ENCODE results near the gene MTHFD2L.
"Not testable (repeated sequence)": the region's sequence is repeated elsewhere in the genome, so short reads cannot be mapped to it uniquely, and the experiment has no call there.

The MTHFD2L gene

DNA sequence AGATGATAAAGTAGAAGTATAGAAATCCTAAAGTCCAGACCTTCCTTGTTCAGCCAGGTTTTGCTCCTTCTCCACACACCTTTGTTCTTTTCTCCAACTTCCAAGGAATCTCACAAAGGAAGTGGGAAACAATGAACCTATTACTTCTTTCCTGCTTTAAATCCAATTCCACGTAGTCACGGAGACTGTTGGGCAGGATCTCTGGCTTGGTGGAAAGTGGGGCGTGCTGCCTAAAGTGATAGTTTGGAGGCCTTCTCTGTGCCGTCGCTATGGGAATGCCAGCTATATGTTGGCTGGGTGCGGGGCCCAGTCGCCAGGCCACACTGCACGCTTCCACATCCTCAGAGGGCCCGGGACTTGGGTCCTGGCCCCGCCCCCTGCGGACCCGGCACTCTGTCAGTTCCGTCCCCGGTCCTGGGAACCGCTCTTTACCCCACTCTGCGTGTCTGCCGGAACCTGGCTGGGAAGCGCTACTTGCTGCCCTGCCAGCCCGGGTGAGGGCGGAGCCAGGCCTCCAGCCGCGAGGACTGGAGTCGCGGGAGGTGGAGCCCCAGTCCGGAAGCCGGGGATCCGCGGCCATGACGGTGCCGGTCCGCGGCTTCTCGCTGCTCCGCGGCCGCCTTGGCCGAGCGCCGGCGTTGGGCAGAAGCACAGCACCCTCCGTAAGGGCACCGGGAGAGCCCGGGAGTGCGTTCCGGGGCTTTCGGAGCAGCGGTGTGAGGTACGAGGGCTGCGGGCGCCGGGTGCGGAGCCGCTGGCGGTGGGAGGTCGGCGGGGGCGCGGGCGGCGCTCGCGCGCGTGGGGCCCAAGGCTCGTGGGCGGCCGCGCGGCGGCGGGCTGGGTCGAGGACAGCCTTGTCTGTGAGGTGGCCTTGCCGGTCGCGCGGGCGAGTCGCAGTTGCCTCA is at the start of gene MTHFD2L:
Gene MTHFD2L, plus strand, starts transcription at position 558 of the 905 bp plus-strand sequence. Its CDS starts 21 bp downstream, at position 579.
- peak; percentile 98 for DNase-seq

DNA sequence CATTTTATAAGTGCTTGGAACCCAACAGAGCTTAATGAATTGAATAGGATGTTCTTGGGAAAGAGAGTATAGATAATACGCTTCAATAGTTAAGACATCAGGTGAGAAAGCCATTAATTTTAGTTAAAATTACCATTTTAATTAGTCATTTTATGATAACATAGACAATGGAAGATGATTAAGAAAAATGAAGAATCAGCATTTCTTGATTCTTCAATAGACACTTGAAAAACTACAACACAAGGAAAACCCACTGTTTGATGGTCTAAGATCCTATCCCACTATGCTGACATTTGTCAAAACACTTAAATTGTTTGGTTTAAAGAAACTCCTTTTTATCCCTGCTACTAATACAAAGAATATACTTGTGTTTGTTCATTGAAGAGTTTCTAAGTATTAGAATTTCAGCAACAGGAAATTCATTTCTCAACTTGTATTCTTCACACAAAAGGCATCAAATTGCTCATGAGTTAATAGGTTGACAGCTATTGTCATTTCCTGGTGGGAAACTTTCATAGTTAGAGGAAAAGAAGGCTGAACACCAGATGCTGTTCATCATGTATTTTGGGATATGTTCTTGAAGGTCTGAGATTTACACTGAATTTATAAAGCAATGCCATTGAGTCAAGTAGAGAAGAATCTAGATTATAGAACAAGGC is 49.3 kb upstream of the MTHFD2L start:
- DNase-seq, result no peak

DNA sequence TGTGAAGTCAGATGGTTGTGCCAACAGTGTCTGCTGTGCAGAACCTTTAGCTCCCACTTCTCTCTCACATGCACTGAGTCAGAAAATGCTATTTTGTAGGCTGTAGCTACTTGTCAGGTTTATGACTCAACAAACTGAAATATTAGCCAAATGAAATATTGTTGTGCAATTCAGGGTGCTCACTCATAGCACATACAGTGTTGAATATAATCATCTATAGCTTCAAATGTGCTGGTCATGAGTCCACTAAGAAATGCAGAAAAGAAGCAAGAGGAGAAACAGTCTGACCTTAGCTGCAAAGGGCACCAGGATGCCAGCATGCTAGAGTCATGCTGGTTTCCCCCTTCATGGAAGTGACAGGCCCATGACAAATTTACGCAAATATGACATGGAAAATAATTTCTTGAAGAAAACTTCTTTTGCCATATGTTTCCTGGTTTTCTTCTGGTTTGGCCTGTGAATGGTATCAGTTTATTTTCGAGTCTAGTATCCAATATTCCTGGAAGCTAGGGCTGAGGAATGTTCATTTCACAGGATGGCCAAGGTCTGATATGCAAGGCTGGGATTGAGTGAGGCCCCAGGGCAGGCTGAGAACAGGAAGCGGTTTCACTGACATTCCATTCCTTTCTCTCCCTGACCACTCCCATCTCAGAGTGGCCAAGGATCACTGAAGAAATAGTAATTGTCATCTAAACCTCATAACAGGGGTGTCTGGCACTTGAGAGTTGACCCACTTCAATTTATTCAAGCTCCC is 48.6 kb upstream of the MTHFD2L start:
- peak; percentile 37 for DNase-seq

DNA sequence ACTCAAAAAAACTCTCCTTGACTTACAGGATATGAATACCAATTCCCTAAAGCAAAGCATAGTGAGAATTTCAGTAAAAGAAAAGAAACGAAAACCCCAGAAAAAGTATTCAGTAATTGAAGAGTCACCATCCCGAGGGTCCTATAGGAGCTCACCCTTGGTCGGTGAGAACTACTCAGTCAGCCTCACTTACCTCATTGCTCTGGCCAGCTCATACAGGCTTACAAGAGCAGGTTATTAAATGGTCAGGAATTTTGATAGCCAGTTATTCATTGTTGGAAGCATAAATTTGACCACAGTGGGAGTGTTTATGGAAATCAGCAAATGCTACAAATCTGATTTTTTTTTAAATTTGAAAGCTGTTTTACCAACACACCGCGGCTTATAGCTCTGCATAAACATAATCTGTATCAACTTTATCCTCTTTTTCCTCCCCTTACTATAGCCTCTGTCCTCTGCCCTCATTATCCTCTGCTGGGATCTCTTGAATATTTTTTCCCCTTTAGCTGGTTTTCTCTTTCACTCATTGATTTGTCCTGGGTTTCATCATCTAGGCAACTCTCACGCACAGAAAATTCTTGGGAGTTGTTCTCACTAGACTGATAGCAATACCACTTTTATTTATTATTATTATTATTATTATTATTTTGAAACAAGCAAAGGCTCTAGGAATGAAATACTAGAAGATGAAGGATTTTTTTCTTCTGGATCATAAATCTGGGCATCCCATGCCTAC is 47.9 kb upstream of the MTHFD2L start:
- no peak for DNase-seq

DNA sequence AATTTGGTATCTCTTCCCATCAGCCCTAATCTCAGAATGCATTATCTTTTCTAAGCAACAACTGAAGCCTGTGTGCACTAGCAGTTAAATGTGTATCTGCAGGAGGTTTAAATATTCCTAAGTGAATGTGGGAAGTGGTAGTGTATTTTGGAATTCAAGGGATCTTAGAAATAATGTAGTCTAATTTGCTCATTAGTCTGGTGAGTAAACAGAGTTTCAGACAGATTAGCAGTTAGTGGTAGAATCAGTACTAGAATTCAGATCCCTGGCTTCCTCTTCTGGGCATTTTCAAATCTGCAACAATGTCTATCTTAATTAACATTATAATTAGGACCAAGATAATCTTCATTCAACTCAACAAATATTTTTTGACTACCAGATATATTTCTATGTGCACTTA is 47.2 kb upstream of the MTHFD2L start:
- no peak for DNase-seq

DNA sequence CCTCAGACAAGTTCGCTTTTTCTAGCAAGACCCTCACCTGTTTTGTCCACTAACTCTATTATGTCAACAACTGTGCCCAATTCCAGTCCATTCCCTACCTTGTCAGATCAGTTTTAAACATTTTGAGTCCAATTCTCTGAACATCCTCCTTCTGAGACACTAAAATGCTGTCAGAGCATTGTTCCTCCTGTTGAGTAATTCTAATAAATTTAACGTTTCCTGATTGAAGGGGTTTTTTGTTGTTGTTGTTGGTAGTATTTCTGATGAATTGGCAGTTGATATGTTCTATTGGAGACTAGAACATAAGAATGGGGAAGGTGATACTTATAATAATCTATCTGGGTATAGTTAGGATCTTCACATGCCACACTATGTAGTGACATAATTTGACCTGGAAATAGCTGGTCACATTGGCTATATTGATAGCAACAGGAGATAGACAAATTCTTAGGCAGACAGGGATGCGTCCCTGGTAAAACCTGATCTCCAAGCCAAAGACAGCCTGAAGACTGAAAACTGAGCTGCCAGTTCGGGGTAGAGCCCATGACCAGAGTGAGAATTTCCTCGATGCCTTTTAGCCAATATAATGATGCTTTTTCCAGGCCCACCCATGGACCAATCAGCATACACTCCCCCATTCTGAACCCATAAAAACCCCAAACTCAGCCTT is 46.5 kb upstream of the MTHFD2L start:
- no peak for DNase-seq

DNA sequence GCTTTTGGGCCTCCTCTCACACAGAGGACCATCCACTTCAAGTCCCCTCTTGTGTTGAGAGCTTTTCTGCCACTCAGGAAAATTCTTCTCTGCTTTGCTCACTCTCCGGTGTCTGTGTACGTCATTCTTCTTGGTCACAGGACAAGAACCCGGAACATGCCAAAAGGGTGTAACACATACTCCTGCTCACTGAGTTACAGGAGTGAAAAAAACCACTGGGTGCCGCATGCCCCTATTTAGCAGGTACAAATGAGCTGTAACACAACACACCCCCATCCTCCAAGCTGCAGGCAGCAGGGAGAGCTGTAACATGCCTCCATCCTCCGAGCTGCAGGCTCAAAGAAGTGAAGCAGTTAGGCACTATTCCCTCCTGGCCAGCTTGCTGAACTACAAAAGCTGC is 45.9 kb upstream of the MTHFD2L start:
- DNase-seq, result no peak

DNA sequence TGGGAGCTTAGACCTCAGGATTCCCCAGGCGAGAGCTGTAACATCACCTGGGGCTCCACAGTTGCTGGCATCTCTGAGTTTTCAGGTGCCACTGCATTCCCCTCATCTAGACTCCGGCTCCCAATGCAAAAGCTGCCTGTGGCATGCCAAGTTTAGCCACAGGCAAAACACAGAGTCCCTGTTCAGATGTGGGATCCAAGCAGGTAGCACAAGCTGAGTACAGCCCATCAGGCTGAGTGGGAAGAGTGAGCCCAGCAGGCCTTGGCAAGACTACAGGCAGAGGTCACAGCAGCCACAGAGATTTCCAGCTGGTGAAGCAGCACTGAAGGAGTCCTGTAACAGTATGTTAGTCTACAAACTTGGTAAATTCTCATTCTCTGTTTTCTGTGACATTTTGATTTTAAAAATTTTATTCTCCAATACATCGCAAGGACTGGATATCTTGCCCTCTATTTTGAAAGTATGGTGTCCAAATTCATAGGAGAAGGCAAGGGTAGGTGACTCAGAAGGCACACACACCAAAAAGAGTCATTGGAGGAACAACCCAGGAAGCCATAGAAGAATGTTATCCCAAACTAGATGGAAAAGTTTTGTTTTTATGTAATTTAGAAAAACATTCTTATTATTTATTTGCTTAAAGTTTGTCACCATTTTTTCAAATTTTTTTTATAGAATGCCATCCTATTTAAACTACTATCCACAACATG is 45.4 kb upstream of the MTHFD2L start:
- DNase-seq, result no peak

DNA sequence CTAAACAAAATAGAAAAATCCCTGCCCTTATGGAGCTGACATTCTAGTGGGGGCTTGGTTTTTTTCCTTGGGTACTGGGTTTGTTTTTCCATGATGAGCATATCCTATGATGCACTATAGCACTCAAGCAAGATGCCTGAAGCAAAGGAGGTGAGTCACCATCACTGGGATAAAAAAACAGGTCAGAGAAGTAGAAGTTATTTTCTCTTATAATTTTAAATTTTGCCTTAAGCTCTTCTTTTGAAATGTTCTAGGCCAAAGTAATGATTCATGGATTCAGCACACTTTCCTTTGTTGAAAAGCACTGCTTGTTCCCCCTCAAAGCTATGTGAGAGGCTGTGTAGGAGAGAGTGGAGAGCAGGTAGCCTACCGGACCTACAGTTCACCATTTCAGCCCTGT is 43.7 kb upstream of the MTHFD2L start:
- no peak for DNase-seq

DNA sequence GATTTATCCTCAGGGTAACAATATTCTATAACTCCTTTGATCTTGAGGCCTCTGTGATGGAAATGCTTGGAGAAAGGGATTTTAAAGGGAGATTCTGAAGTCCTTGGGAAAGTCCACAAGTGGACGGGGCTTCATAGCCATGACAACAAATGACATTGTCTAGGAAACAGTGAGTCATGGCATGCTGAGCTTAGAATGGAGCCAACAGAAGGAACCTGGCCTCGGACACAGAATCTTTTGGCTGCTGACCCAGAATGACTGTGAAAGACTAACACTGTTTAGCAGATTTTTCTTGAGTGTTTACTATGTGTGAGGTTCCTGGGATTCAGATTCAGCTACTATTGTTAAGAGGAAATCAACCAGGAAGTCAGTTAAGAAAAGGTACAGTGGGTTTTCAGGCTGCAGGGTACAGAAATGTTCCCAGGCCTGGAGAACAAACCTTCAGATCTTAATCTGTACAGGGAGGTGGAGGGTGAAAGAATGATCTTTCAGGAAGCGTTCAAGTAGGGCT is 40.8 kb upstream of the MTHFD2L start:
- no peak for DNase-seq

DNA sequence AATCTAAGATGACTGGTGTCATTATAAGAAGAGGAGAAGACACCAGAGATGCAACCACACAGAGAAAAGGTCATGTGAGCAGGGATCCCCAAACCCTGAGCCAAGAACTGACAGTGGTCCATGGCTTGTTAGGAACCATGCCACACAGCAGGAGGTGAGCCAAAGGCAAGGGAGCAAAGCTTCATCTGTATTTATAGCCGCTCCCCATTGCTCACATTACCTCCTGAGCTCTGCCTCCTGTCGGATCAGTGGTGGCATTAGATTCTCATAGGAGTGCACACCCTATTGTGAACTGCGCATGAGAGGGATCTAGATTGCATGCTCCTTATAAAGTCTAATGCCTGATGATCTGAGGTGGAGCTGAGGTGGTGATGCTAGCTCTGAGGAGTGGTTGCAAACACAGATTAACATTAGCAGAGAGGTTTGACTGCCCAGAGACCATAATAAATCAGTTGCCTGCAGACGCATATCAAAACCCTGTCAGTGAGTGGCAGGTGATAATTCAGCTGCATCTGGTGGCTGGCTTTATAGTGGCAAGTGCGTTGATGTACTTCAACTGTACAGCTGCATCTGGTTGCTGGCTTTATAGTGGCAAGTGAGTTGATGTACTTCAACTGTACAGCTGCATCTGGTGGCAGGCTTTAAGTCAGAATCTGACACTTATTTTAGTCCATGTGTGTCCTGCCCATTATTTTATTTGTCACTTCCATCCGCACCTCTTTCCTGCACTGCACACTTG is 39.1 kb upstream of the MTHFD2L start:
- DNase-seq, result no peak

DNA sequence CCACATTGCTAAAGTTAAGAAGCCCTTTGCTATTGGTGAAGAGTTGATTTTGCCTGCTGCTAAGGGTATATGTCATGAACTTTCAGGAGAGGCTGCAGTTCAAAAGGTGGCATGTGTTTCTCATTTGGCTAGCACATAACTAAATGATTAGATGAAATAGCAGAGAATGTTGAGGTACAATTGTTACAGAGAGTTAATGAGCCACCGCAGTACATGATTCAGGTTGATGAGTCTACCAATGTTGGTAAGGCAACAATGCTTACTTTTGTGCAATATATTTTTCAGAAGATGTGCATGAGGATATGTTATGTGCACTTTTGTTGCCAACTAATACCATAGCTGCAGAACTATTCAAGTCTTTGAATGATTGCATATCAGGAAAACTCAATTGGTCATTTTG is 37.8 kb upstream of the MTHFD2L start:
- no peak for DNase-seq

DNA sequence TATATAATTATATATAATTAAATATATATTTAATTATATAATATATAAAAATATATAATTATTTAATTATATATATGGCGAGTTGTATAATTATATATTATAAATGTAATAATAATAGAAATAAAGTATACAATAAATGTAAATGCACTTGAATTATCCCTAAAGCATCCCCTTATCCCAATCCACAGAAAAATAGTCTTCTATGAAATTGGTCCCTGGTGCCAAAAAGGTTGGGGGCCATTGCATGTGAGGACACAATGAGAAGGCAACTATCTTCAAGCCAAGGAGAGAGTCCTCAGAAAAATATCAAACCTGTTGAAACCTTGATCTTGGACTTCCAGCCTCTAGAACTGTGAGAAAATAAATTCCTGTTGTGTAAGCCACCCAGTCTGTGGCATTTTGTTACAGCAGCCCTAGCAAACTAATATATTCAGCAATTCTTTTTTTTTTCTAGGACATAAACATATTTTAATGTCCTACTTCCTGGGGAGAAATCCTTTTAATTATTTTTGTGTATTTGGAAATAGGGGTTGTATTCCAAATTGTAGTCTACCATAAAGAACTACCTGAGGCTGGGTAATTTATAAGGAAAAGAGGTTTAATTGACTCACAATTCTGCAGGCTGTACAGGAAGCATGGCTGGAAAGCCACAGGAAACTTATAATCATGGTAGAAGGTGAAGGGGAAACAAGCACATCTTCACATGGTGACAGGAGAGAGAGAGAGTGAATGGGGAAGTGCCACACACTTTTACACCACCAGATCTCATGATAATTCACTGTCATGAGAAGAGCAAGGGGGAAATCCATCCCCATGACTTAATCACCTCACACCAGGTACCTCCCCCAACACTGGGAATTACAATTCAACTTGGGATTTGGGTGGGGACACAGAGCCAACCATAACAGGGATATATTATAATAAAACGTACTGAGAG is 36.0 kb upstream of the MTHFD2L start:
- no peak for DNase-seq

DNA sequence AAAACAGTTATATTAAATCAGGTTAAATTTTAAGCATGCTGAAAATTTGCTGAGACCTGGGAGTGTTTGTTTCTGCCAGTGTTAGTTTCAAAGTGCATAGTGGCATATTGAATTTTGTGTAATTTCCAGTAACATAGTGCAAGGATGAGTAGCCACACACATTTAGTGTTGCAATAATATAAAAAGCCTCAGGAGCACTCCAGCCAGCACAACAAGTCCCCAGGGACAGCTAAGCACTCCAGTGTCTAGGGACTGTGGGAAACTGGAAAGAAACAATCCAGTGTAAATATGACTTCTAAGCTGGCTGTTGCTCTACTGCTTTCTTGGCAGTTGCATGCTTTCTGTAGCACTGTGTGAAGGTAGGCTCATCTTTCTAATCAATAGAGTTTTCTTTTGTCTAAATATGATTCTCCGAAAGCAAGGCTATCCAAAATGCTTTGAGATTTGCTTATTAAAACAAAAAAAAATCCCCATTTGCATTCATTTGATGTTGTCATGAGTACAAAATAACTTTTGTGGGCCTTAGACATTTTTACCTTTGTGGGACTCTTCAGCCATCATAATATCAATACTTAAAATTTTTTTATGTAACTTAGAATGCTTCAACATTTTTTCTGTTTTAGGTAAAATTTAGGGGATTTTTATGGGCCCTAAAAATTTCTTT is 34.7 kb upstream of the MTHFD2L start:
- no peak for DNase-seq

DNA sequence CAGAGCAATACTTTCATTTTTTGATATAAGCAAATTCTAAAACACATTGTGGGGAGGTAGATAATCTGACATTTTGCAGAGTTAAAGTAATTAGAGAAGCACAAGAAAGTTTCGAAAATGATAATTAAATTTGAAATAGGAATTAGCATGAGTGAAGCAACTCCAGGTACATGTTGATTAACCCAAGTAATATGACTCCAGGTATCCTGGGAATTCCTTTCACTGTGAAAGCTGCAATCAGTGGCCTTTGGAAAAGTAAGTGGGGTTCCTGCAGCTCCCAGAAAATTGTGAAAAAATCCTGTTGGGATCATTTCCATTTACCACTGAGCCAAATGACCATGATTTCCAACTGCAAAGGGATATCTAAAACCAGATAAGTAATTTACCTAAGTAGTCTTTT is 32.9 kb upstream of the MTHFD2L start:
- DNase-seq, result no peak

DNA sequence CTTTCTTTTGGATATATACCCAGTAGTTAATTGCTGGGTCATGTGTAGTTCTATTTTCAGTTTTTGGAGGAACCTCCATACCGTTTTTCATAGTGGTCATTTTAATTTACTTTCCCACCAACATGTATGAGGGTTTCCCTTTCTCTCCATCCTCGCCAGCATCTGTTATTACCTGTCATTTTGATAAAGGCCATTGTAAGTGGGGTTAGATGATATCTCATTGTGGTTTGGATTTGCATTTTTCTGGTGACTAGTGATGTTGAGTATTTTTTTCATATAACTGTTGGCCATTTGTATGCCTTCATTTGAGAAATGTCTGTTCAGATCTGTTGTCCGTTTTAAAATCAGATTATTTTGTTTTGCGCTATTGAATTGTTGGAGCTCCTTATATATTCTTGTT is 30.2 kb upstream of the MTHFD2L start:
- DNase-seq, result no peak

DNA sequence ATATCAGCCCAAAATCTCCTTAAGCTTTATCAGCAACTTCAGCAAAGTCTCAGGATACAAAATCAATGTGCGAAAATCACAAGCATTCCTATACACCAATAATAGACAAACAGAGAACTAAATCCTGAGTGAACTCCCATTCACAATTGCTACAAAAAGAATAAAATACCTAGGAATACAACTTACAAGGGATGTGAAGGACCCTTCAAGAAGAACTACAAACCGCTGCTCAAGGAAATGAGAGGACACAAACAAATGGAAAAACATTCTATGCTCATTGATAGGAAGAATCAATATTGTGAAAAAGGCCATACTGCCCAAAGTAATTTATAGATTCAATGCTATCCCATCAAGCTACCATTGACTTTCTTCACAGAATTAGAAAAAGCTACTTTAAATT is 27.1 kb upstream of the MTHFD2L start:
- not testable (repeated sequence) for DNase-seq

DNA sequence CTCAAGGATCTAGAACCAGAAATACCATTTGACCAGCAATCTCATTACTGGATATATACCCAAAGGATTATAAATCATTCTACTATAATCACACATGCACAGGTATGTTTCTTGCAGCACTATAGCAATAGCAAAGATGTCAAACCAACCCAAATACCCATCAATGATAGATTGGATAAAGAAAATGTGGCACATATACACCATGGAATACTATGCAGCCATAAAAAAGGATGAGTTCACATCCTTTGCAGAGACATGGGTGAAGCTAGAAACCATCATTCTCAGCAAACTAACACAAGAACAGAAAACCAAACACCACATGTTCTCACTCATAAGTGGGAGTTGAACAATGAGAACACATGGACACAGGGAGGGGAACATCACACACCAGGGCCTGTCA is 25.7 kb upstream of the MTHFD2L start:
- DNase-seq, result not testable (repeated sequence)

DNA sequence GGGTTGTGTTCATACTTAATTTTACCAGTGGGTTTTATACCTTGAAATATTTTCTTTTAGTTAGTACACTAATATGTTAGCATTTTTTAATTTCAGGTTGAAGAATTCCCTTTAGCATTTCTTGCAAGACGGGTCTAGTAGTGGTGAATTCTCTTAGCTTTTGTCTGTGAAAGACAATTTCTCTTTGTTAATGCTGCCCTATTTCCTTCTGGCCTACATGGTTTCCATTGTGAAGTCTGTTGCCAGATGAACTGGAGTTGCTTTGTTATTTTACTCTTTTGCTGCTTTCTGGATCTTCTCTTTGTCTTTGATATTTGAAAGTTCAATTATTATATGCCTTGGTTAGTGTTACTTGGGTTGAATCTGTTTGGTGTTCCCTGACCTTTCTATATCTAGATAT is 25.0 kb upstream of the MTHFD2L start:
- DNase-seq, result no peak
